Right lung (tissue), 5 donors: ENCODE results near the gene SPNS1. TPM values are rescaled to one million over a fixed set of nuclear protein-coding genes. Genes with fewer than 3 reads are reported as not detected.
A peak's percentile ranks its signal among the peaks of the same experiment; 100 is the strongest.
"Not testable (repeated sequence)": the region's sequence is repeated elsewhere in the genome, so short reads cannot be mapped to it uniquely, and the experiment has no call there.

Experiments
- DNase-seq, 2 donors: peaks; one replicate each; pipeline ENCODE4 v3.0.0-alpha.2; 2013
- polyA plus RNA-seq, 5 donors: library from polyadenylated mRNA; unstranded; fragments of 120-200 nt; gene quantifications; one replicate each; pipeline versions ENCODE4 v1.2.1 to v1.2.3, GENCODE V29; 2013; ENCODE audit warnings: inconsistent platforms in 1 of 5, low replicate concordance in 1 of 5; ENCODE audit not compliant: insufficient read length in 5 of 5, insufficient read depth in 1 of 5

SPNS1 gene
- polyA plus RNA-seq, 5 donors: 21.9 to 43.3 (median 30.5) TPM

GRCh38 chr16:28950648-28951409 lies 23.7 kb upstream of the SPNS1 start, which contains the start of gene NFATC2IP:
Gene NFATC2IP, plus strand, starts transcription at chr16:28950937. Its CDS starts 75 bp downstream, at chr16:28951012.
- peak; percentile 100 for DNase-seq

- no peak for DNase-seq
Measured at GRCh38 chr16:28951410-28951943, 23.1 kb upstream of the SPNS1 start.

GRCh38 chr16:28958216-28958615 lies 16.4 kb upstream of the SPNS1 start:
- DNase-seq: no peak

GRCh38 chr16:28958836-28959235 lies 15.7 kb upstream of the SPNS1 start:
- DNase-seq: no peak

GRCh38 chr16:28964072-28964471 lies 10.5 kb upstream of the SPNS1 start:
- no peak for DNase-seq

GRCh38 chr16:28964496-28964895 lies 10.1 kb upstream of the SPNS1 start:
- no peak for DNase-seq

- no peak for DNase-seq
Measured at GRCh38 chr16:28967156-28967555, 7.4 kb upstream of the SPNS1 start.

GRCh38 chr16:28969696-28970095 lies 4.9 kb upstream of the SPNS1 start:
- not testable (repeated sequence) for DNase-seq

GRCh38 chr16:28974007-28974436 lies 556 bp upstream of the SPNS1 start:
- DNase-seq: peak; percentile 23 to 43

- no peak for DNase-seq
Measured at GRCh38 chr16:28975158-28975599, 601 bp downstream of the SPNS1 start.

- DNase-seq: no peak
Measured at GRCh38 chr16:28977703-28978662, 3.4 kb downstream of the SPNS1 start.

GRCh38 chr16:28980330-28980729 lies 5.8 kb downstream of the SPNS1 start:
- DNase-seq: not testable (repeated sequence)

- DNase-seq: no peak
Measured at GRCh38 chr16:28980929-28981328, 6.4 kb downstream of the SPNS1 start.

GRCh38 chr16:28981517-28981916 lies 6.9 kb downstream of the SPNS1 start:
- DNase-seq: no peak

GRCh38 chr16:28982418-28982817 lies 7.8 kb downstream of the SPNS1 start:
- no peak for DNase-seq

GRCh38 chr16:28982949-28983348 lies 8.4 kb downstream of the SPNS1 start:
- no peak for DNase-seq

- DNase-seq: no peak
Measured at GRCh38 chr16:28983644-28984043, 9.1 kb downstream of the SPNS1 start.

GRCh38 chr16:28984091-28984490 lies 9.5 kb downstream of the SPNS1 start:
- DNase-seq: no peak

GRCh38 chr16:28984619-28985135 lies 10.1 kb downstream of the SPNS1 start, which contains the start of gene LAT:
Gene LAT, plus strand, starts transcription at chr16:28985052. Its CDS starts 366 bp downstream, at chr16:28985418.
- DNase-seq: no peak

- no peak for DNase-seq
Measured at GRCh38 chr16:28985211-28986041, 10.8 kb downstream of the SPNS1 start.

GRCh38 chr16:28986046-28986445 lies 11.5 kb downstream of the SPNS1 start:
- no peak for DNase-seq
